Hematopoietic multipotent progenitor cell (in vitro differentiated cells): ENCODE results near the gene OR12D2. TPM values are rescaled to one million over a fixed set of nuclear protein-coding genes. Genes with fewer than 3 reads are reported as not detected.

Source experiments
- total RNA-seq: library from RNA; depleted of rRNA; stranded (reverse); fragments of >200 nt; gene quantifications from one replicate; pipeline ENCODE4 v1.2.3, GENCODE V29; 2012

Gene OR12D2
- total RNA-seq, 1 donor: not detected

Other genes starting within 250 kb of the OR12D2 start
- gene OR2J2, start 224.7 kb upstream of the OR12D2 start, total RNA-seq: under 0.01 TPM
- not detected for gene OR14J1, start 93.9 kb upstream of the OR12D2 start, total RNA-seq
- not detected for gene OR5V1, start 26.8 kb upstream of the OR12D2 start, total RNA-seq
- gene OR12D3, start 20.3 kb upstream of the OR12D2 start, total RNA-seq: not detected
- gene OR12D1, start 19.3 kb downstream of the OR12D2 start, total RNA-seq: not detected
- gene OR10C1, start 43.7 kb downstream of the OR12D2 start, total RNA-seq: under 0.01 TPM
- not detected for gene OR11A1, start 61.4 kb downstream of the OR12D2 start, total RNA-seq
- gene OR2H1, start 61.5 kb downstream of the OR12D2 start, total RNA-seq: not detected
- not detected for gene MAS1L, start 92.3 kb downstream of the OR12D2 start, total RNA-seq
- gene UBD, start 164.1 kb downstream of the OR12D2 start, total RNA-seq: not detected
- under 0.01 TPM for gene OR2H2, start 189.5 kb downstream of the OR12D2 start, total RNA-seq
- gene GABBR1, start 237.6 kb downstream of the OR12D2 start, total RNA-seq: 19.1 TPM